NT2/D1 (cell line): Measurements from ENCODE around the gene GNAZ.

ENCODE experiments used
- SUZ12 ChIP-seq: IDR thresholded peaks from 2 replicates; pipeline ENCODE4 v1.6.1; 2011; ENCODE audit not compliant: insufficient read length, insufficient read depth; ENCODE audit errors: extremely low read depth
- YY1 ChIP-seq: IDR thresholded peaks from 2 replicates; pipeline ENCODE4 v1.6.1; 2011; ENCODE audit not compliant: insufficient read length, insufficient read depth
- ZNF274 ChIP-seq: IDR thresholded peaks from 2 replicates; pipeline ENCODE4 v1.6.1; 2011; ENCODE audit warnings: mild to moderate bottlenecking, low read depth, low read length

- no peak for TF ChIP-seq YY1
- TF ChIP-seq ZNF274 = no peak
- TF ChIP-seq SUZ12 = no peak
These were observed 61.6 kb downstream of the GNAZ start for GRCh38 chr22:23131931-23132330.
